Measurements from ENCODE around the gene TRPM3.
"Not testable (repeated sequence)": the region's sequence is repeated elsewhere in the genome, so short reads cannot be mapped to it uniquely, and the experiment has no call there.

TRPM3 gene

GRCh38 chr9:70724794-70725193 is 396.6 kb downstream of the TRPM3 start:
- DNase-seq, result not testable (repeated sequence)

DNA sequence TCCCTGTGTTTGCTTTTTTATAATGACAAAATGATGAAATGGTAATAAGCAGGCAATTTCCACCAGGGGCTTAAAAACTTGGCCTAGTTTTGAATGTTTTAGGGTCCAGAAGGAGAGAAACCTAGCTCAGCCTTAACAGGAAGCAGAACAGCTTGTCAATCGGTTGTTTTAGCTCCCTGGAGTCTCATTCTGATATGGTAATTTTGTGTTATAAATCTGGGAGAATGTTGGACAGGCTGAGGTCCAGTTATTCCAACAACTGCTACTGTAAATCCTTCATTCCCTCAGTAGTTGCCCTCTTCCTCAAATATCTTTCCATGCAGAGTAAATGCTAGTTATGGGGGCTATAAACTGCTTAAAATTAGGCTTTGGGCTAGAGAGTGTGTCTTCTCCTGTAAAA is 397.4 kb downstream of the TRPM3 start:
- not testable (repeated sequence) for DNase-seq

GRCh38 chr9:70706797-70707196 is 414.6 kb downstream of the TRPM3 start:
- DNase-seq, result not testable (repeated sequence)

- DNase-seq, result no peak
These were observed 420.3 kb downstream of the TRPM3 start for GRCh38 chr9:70701163-70701562.

DNA sequence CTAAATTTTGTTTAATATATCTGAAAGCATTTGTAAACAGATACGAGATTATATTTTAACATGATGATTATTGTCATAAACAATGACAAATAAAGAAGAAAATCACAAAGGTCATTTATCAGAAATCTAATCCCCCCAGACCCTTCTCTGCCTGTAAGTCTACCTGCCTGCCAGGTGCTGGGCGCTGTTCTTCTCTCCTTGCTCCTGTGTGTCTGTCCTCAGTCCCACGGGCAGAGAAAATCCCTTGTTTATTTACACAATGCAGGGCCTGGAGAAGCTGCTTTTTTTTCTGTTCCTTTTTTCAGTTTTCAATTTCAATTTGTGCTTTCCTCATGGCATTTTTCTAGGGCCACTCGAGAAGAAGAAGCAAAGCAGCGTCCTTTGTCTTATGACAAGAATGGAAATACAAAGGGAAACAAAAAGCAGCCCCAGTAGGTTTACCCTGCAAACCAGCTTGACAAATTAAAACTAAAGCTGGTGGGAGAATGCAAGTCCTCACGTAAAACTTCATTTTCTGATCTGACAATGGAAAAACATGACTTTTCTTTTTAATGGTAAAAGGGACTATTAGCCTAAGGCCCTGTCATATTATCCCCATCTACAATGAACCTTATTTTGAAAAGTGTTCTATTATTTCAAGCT is 424.6 kb downstream of the TRPM3 start:
- DNase-seq, result no peak

- DNase-seq, result no peak
These were observed 426.7 kb downstream of the TRPM3 start for GRCh38 chr9:70694758-70695157.

DNA sequence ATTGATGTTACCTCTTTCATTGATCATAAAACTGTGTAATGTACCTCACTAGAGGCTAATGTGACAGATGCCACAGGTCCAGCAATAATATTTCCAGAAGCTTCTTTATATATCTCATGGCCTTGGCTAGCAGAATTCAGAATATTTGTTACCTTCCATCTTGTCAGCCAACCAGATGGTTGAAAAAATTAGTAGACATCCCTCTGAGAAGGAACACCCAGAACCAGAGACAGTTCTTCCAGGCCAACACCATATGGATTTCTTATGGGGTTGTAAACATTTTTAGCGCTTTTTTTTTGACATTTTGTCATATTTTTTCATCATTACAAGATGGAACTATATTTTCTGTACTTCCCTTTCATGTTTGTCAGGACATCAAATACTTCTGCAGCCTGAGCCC is 428.2 kb downstream of the TRPM3 start:
- DNase-seq, result no peak

DNA sequence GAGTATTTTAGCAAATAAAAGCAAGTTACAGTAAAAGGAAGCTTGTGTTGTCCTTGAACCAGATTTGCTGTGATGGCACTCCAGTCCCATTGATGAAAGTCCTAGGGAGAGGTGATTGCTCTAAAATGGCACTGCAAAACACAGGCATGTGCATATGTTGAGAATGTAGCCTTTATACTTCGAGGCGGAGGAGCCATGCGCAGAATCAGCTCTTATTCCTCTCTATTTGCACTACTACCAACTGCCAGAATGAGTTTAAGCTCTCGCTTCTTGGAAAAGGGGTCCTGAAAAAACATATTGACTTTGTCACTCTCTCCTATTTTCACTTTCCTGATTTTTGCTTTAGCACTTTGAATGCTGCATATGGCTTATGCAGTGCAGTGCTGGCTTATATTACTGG is 429.0 kb downstream of the TRPM3 start:
- DNase-seq, result no peak

- no peak for DNase-seq
These were observed 432.7 kb downstream of the TRPM3 start for GRCh38 chr9:70688704-70689103.

- DNase-seq, result no peak
These were observed 437.6 kb downstream of the TRPM3 start for GRCh38 chr9:70683841-70684240.

DNA sequence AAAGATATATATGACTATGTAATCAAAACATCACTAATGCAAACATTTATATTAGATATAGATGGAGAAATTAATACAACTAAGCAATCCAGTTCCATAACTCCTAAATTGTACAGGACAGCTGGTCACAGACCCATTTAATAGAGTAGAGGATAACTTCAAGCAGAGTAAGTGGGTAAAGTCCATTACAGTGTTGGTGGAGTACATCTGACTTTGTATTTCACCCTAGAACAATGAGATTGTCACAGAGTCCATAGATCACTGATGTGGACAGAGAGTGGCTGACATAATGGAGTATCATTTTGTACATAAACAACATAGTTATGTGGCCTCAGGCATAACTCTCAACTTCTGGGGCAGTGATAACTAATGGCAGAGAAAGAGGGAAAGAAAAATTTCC is 439.1 kb downstream of the TRPM3 start:
- DNase-seq, result no peak

DNA sequence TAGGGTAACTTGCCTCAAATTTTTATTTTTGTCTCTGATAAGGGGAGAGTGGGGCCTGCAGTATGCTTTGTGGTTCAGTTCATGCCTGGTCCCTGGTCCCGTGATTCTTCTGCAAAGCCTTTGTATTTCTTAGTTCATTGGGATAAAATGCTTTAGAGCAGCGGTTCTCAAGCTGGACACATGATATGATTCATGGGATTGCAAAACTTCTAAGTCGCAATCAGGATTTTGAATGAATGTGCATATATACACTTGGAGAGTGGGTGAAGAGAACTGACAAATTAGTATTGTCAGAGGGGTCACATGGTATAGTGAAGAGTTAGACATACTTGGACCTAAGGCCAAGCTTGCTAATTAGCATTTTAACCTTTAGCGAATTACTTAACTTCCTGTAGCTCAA is 441.6 kb downstream of the TRPM3 start:
- no peak for DNase-seq

GRCh38 chr9:70678153-70678552 is 443.3 kb downstream of the TRPM3 start:
- DNase-seq, result no peak

- no peak for DNase-seq
These were observed 444.2 kb downstream of the TRPM3 start for GRCh38 chr9:70677055-70677735.

DNA sequence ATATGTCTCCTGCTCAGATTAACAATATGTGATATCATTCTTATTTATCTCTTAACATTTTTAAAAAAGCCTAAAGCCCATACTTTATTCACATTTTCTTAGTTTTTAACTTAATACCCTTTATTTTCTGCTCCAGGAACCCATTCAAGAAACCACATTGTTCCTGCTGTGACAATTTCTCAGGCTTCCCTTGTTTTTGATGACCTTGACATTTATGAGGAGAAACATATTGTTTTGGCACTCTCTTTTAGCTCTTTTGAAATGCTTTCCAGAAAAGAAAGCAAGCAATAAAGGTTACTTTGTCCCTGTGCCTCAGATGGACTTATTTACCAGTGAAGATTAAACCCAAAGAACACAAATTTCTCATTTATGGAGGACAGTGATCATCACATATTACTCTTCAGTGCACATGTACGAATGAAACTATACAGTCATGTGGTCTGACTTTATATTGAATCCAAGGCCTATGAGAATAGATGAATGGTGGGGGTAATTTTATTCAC is 445.5 kb downstream of the TRPM3 start:
- no peak for DNase-seq

GRCh38 chr9:70673844-70674243 is 447.6 kb downstream of the TRPM3 start:
- no peak for DNase-seq

GRCh38 chr9:70672161-70672649 is 449.2 kb downstream of the TRPM3 start:
- no peak for DNase-seq

DNA sequence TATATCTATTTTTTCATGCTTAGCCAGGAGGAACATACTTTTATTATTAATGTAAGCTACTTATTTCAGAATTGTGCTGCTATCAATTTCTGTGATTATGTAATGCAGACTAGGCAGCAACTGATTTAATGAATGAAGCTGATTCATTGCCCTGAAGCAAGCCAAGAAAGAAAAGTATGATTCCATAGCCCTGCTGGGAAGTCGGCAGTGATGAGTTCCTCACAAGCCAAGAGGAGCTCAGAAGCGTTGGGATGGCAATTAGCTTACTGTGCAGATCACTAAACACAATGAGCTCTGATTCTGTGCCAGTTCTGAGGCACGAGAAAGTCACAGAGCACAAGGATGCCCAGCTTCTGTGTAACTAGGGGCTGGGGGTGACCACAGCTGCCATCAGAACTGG is 452.7 kb downstream of the TRPM3 start:
- DNase-seq, result no peak

DNA sequence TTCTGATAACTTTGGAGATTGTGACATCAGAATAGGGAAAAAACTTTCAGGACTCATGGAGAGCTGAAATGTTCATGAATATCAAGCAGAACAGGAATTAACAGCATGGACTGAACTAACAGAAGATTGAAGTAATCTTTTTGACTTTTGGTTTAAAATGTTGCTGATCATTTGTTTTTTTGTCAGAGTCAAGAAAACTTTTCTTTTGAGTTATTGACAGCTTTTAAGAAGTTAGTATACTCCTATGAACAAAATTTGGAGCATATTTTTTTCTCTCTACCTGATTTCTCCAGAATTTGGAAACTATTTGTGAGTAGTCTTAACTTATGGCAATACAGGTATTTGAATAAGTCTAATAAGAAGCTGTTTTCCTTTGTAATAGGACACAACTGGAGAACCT is 462.7 kb downstream of the TRPM3 start:
- DNase-seq, result no peak

DNA sequence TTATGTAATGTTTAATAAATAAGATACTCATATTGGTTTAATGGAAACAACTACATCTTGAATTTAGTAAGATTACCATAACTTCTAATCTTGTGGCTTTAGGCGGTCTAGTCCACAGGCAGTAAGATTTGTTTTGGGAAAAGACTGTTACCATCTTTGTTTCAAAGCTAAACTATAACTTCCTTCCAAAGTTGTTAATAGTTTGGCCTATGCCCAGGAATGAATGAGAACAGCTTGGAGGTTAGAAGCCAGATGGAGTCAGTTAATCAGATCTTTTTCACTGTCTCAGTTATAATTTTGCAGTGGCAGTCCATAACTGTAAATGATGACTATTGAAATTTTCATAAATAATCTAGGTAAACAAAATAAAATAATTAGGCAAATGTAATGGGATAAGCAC is 465.1 kb downstream of the TRPM3 start:
- DNase-seq, result no peak

DNA sequence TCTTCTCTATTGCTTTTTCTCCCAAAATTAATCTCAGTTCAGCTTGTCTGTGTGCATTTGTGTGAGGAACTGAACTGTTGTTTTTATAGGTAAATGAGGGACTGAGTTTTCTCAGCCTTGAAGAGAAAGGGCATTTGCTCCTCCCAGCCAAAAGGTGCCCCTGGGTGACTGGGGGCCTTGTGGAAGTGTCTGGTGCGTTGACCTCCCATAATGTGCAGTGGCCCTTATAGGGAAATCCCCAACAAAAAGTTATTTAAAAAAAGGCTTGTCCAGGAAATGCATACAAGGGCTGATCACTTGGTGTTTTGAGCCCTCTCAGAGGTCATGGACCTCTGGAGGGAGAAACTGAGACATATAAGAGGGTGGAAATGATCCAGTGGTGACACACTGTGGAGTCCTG is 467.3 kb downstream of the TRPM3 start:
- DNase-seq, result no peak

DNA sequence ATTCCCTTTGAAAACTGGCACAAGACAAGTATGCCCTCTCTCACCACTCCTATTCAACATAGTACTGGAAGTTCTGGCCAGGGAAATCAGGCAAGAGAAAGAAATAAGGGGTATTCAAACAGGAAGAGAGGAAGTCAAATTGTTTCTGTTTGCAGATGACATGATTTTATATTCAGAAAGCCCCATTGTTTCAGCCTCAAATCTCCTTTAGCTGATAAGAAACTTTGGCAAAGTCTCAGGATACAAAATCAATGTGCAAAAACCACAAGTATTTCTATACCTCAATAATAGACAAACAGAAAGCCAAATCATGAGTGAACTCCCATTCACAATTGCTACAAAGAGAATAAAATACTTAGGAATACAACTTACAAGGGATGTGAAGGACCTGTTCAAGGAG is 476.8 kb downstream of the TRPM3 start:
- not testable (repeated sequence) for DNase-seq

DNA sequence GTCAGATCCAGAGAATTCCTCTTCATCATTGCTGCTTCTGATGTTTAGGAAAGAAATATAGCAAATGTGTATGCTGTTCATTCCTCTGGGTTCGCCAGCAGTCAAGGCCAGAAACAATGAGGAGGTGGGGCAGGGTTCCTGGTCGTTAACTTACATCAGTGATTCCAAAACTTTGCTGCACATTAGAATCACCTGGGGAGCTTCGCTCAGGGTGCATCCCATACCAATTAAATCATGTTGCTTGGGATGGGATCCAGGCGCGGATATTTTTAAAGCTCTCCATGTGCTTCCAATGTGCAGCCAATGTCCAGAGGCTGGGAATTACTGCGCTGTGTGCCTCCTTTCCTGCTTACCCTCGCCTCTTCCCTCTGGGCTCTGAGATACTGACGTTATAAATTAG is 479.1 kb downstream of the TRPM3 start:
- no peak for DNase-seq

- DNase-seq, result no peak
These were observed 479.8 kb downstream of the TRPM3 start for GRCh38 chr9:70641631-70642030.

GRCh38 chr9:70641031-70641430 is 480.4 kb downstream of the TRPM3 start:
- no peak for DNase-seq

Measured in NCI-H510A treated with DMSO at 0.1 percent for 48 hours (cell line).